Smooth muscle cell (in vitro differentiated cells): ENCODE data around the gene RPUSD4. TPM values are rescaled to one million over a fixed set of nuclear protein-coding genes. Genes with fewer than 3 reads are reported as not detected.

Source experiments
- DNase-seq: peaks from one replicate; lab custom pipeline; 2025; ENCODE audit not compliant: unreplicated experiment; lab: John Stamatoyannopoulos, UW
- H2AFZ ChIP-seq: fragments of 200-600 bp; sonication (generic); 2 replicates; pipeline ENCODE4 v1.6.0; 2016; ENCODE audit warnings: antibody characterized with exemption, low read depth, mild to moderate bottlenecking
- H3F3A ChIP-seq: fragments of 200-600 bp; sonication (generic); 2 replicates; pipeline ENCODE4 v1.6.0; 2017; ENCODE audit warnings: antibody characterized with exemption, low read depth
- H3K27ac ChIP-seq: fragments of 200-600 bp; sonication (generic); 2 replicates; pipeline ENCODE4 v1.5.1; 2016; ENCODE audit warnings: low read depth, mild to moderate bottlenecking
- H3K27me3 ChIP-seq: fragments of 200-600 bp; sonication (generic); 2 replicates; pipeline ENCODE4 v1.6.1; 2016; ENCODE audit warnings: low read depth, mild to moderate bottlenecking
- H3K36me3 ChIP-seq: fragments of 200-600 bp; sonication (generic); 2 replicates; pipeline ENCODE4 v1.5.1; 2016; ENCODE audit warnings: low read depth
- H3K4me1 ChIP-seq: fragments of 200-600 bp; sonication (generic); 2 replicates; pipeline ENCODE4 v1.5.1; 2016; ENCODE audit warnings: low read depth
- H3K4me2 ChIP-seq: fragments of 200-600 bp; sonication (generic); 2 replicates; pipeline ENCODE4 v1.6.0; 2016; ENCODE audit warnings: mild to moderate bottlenecking
- H3K4me3 ChIP-seq: fragments of 200-600 bp; sonication (generic); 2 replicates; pipeline ENCODE4 v1.5.1; 2016; ENCODE audit warnings: mild to moderate bottlenecking
- H3K79me2 ChIP-seq: fragments of 200-600 bp; sonication (generic); 2 replicates; pipeline ENCODE4 v1.6.0; 2016; ENCODE audit warnings: low read depth, mild to moderate bottlenecking
- H3K9ac ChIP-seq: fragments of 200-600 bp; sonication (generic); 2 replicates; pipeline ENCODE4 v1.6.0; 2016; ENCODE audit warnings: low read depth
- H3K9me3 ChIP-seq: fragments of 200-600 bp; sonication (generic); replicated peaks from 2 replicates; pipeline ENCODE4 v1.5.1; 2016; ENCODE audit warnings: low read depth
- H4K20me1 ChIP-seq: fragments of 200-600 bp; sonication (generic); 2 replicates; pipeline ENCODE4 v1.6.0; 2016; ENCODE audit warnings: low read depth
- WGBS: methylation state at CpG from one replicate; pipeline ENCODE4 v1.1.7; 2016; ENCODE audit warnings: low lambda C conversion rate; 5-methylcytosine and 5-hydroxymethylcytosine counted together
- polyA plus RNA-seq: library from polyadenylated mRNA; unstranded; fragments of >200 nt; fragmentation: Nextera tagmentation; extraction: Ambion mirVana; gene quantifications from 2 replicates; pipeline ENCODE4 v1.2.1, GENCODE V29; 2016
- total RNA-seq: library from RNA; depleted of rRNA; stranded (reverse); fragments of >200 nt; gene quantifications from 2 replicates; pipeline ENCODE4 v1.2.3, GENCODE V29; 2014
- TF ChIP-seq, protein P1 (sequence below): fragments of 200-600 bp; sonication (generic); IDR thresholded peaks from 2 replicates; pipeline ENCODE4 v1.5.1; 2017; ENCODE audit warnings: borderline replicate concordance, mild to moderate bottlenecking, antibody characterized with exemption; ENCODE audit not compliant: insufficient read depth, poor library complexity, severe bottlenecking

The RPUSD4 gene
- total and polyA plus RNA-seq, 2 experiments from 2014 or later = 8.6 to 34.1 TPM

DNA sequence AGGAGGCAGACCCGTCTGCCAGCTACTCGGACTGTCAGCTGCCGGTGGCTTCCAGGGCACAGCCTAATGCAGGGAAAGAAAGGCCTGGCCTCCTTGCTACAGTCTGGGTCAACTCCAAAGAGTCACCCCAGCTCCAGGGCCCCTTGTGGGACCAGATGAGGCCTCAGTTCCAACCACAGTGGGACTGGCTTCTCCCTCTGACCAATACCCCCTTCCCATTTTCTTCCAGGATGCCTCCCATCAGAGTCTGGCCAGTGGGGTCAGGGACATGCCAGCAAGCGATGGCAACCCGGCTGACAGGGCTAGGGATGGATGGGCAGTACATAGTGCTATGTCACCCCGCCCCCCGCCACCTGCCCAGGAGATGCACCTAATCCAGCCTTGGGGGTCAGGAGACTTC lies 36.6 kb downstream of the RPUSD4 start:
- H2AFZ ChIP-seq = no peak overlapping the region
- WGBS = 97% methylated on average over 7 of the region's 7 CpGs
- no peak overlapping the region for H3K4me2 ChIP-seq
- H3K27me3 ChIP-seq = no peaks in the 10 kb centered on the region
- no peaks in the 10 kb centered on the region for H3K36me3 ChIP-seq
- no peak overlapping the region for H3K27ac ChIP-seq
- H3F3A ChIP-seq = no peaks in the 10 kb centered on the region
- TF ChIP-seq, protein P1, sequence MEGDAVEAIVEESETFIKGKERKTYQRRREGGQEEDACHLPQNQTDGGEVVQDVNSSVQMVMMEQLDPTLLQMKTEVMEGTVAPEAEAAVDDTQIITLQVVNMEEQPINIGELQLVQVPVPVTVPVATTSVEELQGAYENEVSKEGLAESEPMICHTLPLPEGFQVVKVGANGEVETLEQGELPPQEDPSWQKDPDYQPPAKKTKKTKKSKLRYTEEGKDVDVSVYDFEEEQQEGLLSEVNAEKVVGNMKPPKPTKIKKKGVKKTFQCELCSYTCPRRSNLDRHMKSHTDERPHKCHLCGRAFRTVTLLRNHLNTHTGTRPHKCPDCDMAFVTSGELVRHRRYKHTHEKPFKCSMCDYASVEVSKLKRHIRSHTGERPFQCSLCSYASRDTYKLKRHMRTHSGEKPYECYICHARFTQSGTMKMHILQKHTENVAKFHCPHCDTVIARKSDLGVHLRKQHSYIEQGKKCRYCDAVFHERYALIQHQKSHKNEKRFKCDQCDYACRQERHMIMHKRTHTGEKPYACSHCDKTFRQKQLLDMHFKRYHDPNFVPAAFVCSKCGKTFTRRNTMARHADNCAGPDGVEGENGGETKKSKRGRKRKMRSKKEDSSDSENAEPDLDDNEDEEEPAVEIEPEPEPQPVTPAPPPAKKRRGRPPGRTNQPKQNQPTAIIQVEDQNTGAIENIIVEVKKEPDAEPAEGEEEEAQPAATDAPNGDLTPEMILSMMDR = no peak
- no peaks in the 10 kb centered on the region for H3K9me3 ChIP-seq
- no peaks in the 10 kb centered on the region for H3K4me1 ChIP-seq
- H3K79me2 ChIP-seq = no peaks in the 10 kb centered on the region
- no peak overlapping the region for H3K9ac ChIP-seq
- no peak for DNase-seq
- H4K20me1 ChIP-seq = no peaks in the 10 kb centered on the region
- no peak overlapping the region for H3K4me3 ChIP-seq

DNA sequence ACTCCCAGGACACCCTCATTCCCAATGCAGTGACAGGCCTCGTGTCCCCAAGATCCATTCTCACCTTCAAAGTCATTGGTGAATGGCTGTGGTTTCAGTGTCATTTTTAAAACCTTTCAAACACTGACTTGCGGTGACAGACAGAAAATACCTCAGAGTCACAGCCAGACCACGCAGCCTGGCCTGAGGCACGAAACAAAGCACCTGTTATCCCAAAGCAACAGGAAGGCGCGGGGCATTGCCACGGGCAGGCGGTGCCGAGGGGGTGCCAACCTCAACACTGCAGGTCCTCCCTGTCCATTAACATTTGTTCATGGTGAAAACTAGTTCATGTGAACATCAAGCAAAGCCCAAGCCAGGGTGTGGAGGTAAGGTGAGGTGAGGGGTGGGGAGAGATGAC lies 38.2 kb downstream of the RPUSD4 start:
- TF ChIP-seq, protein P1 = no peak
- H3K36me3 ChIP-seq = no peaks in the 10 kb centered on the region
- no peak overlapping the region for H3K27ac ChIP-seq
- no peaks in the 10 kb centered on the region for H3F3A ChIP-seq
- H3K79me2 ChIP-seq = no peaks in the 10 kb centered on the region
- H3K9ac ChIP-seq = no peak overlapping the region
- H2AFZ ChIP-seq = no peak overlapping the region
- no peaks in the 10 kb centered on the region for H3K9me3 ChIP-seq
- H3K27me3 ChIP-seq = no peaks in the 10 kb centered on the region
- no peaks in the 10 kb centered on the region for H4K20me1 ChIP-seq
- no peaks in the 10 kb centered on the region for H3K4me1 ChIP-seq
- no peak for DNase-seq
- H3K4me3 ChIP-seq = no peak overlapping the region
- 87% methylated on average over 9 of the region's 9 CpGs for WGBS
- H3K4me2 ChIP-seq = no peak overlapping the region

DNA sequence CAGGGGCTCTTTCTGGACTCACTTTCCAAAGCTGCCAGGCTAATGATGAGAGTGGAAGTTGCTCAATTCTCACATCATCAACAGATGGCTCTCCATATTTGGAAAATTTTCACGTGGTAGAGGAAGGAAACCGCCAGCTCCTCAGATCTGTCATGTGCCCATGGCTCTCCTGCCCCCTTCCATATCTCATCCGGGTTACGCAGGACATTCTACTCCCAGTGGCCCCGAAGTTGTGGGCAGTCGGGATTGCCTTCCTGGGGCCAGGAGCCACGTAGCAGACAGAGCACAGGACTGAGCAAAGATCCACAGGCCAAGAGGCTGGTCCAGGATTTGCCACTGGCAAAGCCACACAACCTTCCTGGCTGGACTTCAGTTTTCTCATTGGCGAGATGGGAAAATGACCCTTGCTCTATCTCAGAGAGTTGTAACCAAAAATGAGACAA lies 38.8 kb downstream of the RPUSD4 start:
- 71% methylated on average over 8 of the region's 8 CpGs for WGBS
- Histone ChIP-seq H3K36me3 (no peaks in the 10 kb centered on the region), H3K79me2 (no peaks in the 10 kb centered on the region), H3K4me2 (no peak overlapping the region), H3K27ac (no peak overlapping the region), H3K27me3 (no peaks in the 10 kb centered on the region), H3K4me1 (no peaks in the 10 kb centered on the region), H3F3A (no peaks in the 10 kb centered on the region), H3K9me3 (no peaks in the 10 kb centered on the region), H2AFZ (no peak overlapping the region), H4K20me1 (no peaks in the 10 kb centered on the region), H3K4me3 (no peak overlapping the region), H3K9ac (no peak overlapping the region)
- TF ChIP-seq, protein P1 = no peak
- DNase-seq = no peak

DNA sequence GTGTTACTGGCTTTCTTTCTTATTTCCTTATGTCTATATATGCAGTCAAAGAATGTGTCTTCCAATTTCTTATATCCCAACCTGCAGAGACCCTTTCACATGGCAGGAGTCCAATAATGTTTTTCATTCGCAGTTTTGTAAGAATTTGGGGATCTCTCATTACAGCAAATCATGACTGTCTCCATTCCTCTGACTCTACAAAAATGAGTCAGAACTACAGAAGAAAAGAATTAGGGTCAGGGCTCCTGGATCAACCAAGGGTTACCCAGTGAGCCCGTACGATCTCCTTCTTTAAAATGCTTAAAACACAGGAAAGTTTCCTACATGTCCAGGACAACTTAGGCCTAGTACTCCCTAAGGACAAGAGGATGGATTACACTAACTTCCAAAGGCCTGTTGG lies 42.2 kb downstream of the RPUSD4 start:
- DNase-seq = no peak
- no peaks in the 10 kb centered on the region for H4K20me1 ChIP-seq
- WGBS = 92% methylated on average over 3 of the region's 3 CpGs

More for the DNA sequence above, 42.2 kb downstream of the RPUSD4 start:
- Histone ChIP-seq H3K36me3 (no peaks in the 10 kb centered on the region), H3F3A (no peaks in the 10 kb centered on the region), H3K4me3 (no peak overlapping the region), H2AFZ (no peak overlapping the region), H3K9ac (no peak overlapping the region), H3K27ac (no peak overlapping the region), H3K79me2 (no peaks in the 10 kb centered on the region), H3K4me2 (no peak overlapping the region), H3K27me3 (no peaks in the 10 kb centered on the region), H3K9me3 (no peaks in the 10 kb centered on the region), H3K4me1 (peaks cover 9% of the 10 kb centered on the region)
- TF ChIP-seq, protein P1 = no peak
